A673 (cell line): ENCODE data around the gene FAM184B. TPM values are rescaled to one million over a fixed set of nuclear protein-coding genes. Genes with fewer than 3 reads are reported as not detected.

ENCODE experiments used
- BruUV-seq: library from RNA; stranded (reverse); fragments of 400-500 nt; replicated peaks from 2 replicates; lab custom pipeline; 2021; lab: Mats Ljungman, UMichigan
- CTCF ChIA-PET: fragments of 300-600 bp; sonication (Branson Sonifier 250); formaldehyde crosslinking; loops from one replicate; lab custom pipeline; 2022; ENCODE audit warnings: antibody characterized with exemption; lab: Charles Lee
- POLR2A ChIA-PET: fragments of 300-600 bp; sonication (Branson Sonifier 250); formaldehyde crosslinking; loops from one replicate; lab custom pipeline; 2022; ENCODE audit warnings: antibody characterized with exemption; ENCODE audit not compliant: low non-redundant PET; lab: Charles Lee
- DNase-seq: peaks from one replicate; pipeline ENCODE4 v3.0.0-alpha.2; 2015; ENCODE audit warnings: low spot score
- H3K27ac ChIP-seq: fragments of 200-600 bp; sonication (generic); 2 replicates; pipeline ENCODE4 v1.5.1; 2016; ENCODE audit warnings: mixed run types, low read depth, mild to moderate bottlenecking, mixed read lengths, antibody characterized with exemption, low read length; ENCODE audit not compliant: poor library complexity, severe bottlenecking
- H3K27me3 ChIP-seq: fragments of 200-600 bp; sonication (generic); replicated peaks from 2 replicates; pipeline ENCODE4 v1.6.1; 2017; ENCODE audit warnings: mixed run types, low read depth, mild to moderate bottlenecking, mixed read lengths, antibody characterized with exemption, low read length; ENCODE audit not compliant: insufficient read depth, poor library complexity
- H3K36me3 ChIP-seq: fragments of 200-600 bp; sonication (generic); 2 replicates; pipeline ENCODE4 v1.6.1; 2016; ENCODE audit warnings: mixed run types, mild to moderate bottlenecking, mixed read lengths, antibody characterized with exemption, low read length; ENCODE audit not compliant: insufficient read depth, poor library complexity, severe bottlenecking
- H3K4me1 ChIP-seq: fragments of 200-600 bp; sonication (generic); 2 replicates; pipeline ENCODE4 v1.6.1; 2017; ENCODE audit warnings: mixed run types, mild to moderate bottlenecking, mixed read lengths, antibody characterized with exemption, low read length; ENCODE audit not compliant: insufficient read depth, poor library complexity, severe bottlenecking
- H3K4me3 ChIP-seq: fragments of 200-600 bp; sonication (generic); 2 replicates; pipeline ENCODE4 v1.5.1; 2016; ENCODE audit warnings: low read depth, mixed run types, mild to moderate bottlenecking, mixed read lengths, low read length; ENCODE audit not compliant: poor library complexity, severe bottlenecking
- H3K9me3 ChIP-seq: fragments of 200-600 bp; sonication (generic); 2 replicates; pipeline ENCODE4 v1.6.1; 2016; ENCODE audit warnings: mixed run types, low read depth, mild to moderate bottlenecking, mixed read lengths, antibody characterized with exemption, low read length; ENCODE audit not compliant: poor library complexity, severe bottlenecking
- EZH2 ChIP-seq: fragments of 200-600 bp; sonication (generic); IDR thresholded peaks from 2 replicates; pipeline ENCODE4 v1.6.1; 2017; ENCODE audit warnings: borderline replicate concordance, low read depth, mild to moderate bottlenecking, mixed read lengths, antibody characterized with exemption, low read length; ENCODE audit not compliant: poor library complexity, severe bottlenecking
- intact Hi-C: fragments of 100-400 bp; cut with micrococcal nuclease; formaldehyde crosslinking; loops from one replicate; pipeline ENCODE4 v1.10.0; 2022; ENCODE audit not compliant: unreplicated experiment
- total RNA-seq: library from RNA; stranded (reverse); gene quantifications from 2 replicates; pipeline ENCODE4 v1.2.3, GENCODE V29; 2021
- TF ChIP-seq, protein P1 (sequence below): fragments of 300-800, 200-600 bp; sonication (generic); conservative IDR thresholded peaks from 2 replicates; pipeline ENCODE4 v1.5.1; 2017; ENCODE audit warnings: low read depth, mild to moderate bottlenecking, antibody characterized with exemption, low read length, moderate library complexity, mixed read lengths

FAM184B gene
- total RNA-seq, 1 experiment from 2014 or later = 0.26 TPM

DNA sequence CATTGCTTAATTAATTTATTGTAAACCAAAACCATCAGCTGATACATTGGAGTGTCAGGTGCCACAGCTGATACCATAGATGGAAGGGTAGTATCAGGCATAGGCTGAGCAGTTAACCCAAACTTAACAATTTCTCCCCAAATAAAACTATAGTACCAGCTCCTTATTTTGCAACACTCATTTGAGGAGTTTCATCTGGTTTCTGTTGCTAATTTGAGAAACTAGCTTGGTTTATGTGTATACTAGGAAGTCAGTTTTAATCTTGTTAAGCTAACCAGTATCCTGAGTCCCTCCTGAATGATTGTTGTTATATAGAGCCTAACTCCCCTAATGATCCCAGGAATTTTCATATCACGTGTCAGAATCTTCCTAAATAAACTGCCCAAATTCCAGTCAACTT lies 16.4 kb upstream of the FAM184B start:
- no peak overlapping the region for H3K27ac ChIP-seq

GRCh38 chr4:17794730-17795129 lies 13.3 kb upstream of the FAM184B start:
- H3K4me1 ChIP-seq = no peaks in the 10 kb centered on the region
- H3K27me3 ChIP-seq = no peaks in the 10 kb centered on the region
- no peak for DNase-seq
- TF ChIP-seq EZH2 = no peak
- POLR2A ChIA-PET = no interaction called here
- intact Hi-C loops = no loop called here
- no TSS peak for BruUV-seq
- no peak overlapping the region for H3K27ac ChIP-seq
- no peak overlapping the region for H3K4me3 ChIP-seq
- CTCF ChIA-PET = no interaction called here
- peaks cover 16% of the 10 kb centered on the region for H3K36me3 ChIP-seq
- no peaks in the 10 kb centered on the region for H3K9me3 ChIP-seq

More for the DNA sequence above, 16.4 kb upstream of the FAM184B start:
- intact Hi-C loops = no loop called here
- peaks cover 27% of the 10 kb centered on the region for H3K36me3 ChIP-seq
- H3K9me3 ChIP-seq = no peaks in the 10 kb centered on the region
- no TSS peak for BruUV-seq
- H3K4me3 ChIP-seq = no peak overlapping the region
- no peak for DNase-seq
- POLR2A ChIA-PET = interaction anchor here (0.9 kb wide), 1 partner anchor 13 kb away, joined by 3 read pairs; the partner anchor contains the start of genes DCAF16 and NCAPG
- no peak for TF ChIP-seq EZH2
- TF ChIP-seq, protein P1, sequence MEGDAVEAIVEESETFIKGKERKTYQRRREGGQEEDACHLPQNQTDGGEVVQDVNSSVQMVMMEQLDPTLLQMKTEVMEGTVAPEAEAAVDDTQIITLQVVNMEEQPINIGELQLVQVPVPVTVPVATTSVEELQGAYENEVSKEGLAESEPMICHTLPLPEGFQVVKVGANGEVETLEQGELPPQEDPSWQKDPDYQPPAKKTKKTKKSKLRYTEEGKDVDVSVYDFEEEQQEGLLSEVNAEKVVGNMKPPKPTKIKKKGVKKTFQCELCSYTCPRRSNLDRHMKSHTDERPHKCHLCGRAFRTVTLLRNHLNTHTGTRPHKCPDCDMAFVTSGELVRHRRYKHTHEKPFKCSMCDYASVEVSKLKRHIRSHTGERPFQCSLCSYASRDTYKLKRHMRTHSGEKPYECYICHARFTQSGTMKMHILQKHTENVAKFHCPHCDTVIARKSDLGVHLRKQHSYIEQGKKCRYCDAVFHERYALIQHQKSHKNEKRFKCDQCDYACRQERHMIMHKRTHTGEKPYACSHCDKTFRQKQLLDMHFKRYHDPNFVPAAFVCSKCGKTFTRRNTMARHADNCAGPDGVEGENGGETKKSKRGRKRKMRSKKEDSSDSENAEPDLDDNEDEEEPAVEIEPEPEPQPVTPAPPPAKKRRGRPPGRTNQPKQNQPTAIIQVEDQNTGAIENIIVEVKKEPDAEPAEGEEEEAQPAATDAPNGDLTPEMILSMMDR = no peak
- no peaks in the 10 kb centered on the region for H3K27me3 ChIP-seq
- H3K4me1 ChIP-seq = no peaks in the 10 kb centered on the region
- CTCF ChIA-PET = no interaction called here

GRCh38 chr4:17788956-17789355 lies 7.5 kb upstream of the FAM184B start:
- Histone ChIP-seq H3K4me3 (no peak overlapping the region), H3K27me3 (no peaks in the 10 kb centered on the region), H3K27ac (no peak overlapping the region), H3K9me3 (no peaks in the 10 kb centered on the region), H3K36me3 (peaks cover 10% of the 10 kb centered on the region), H3K4me1 (no peaks in the 10 kb centered on the region)
- POLR2A ChIA-PET = no interaction called here
- CTCF ChIA-PET = no interaction called here
- DNase-seq = no peak
- intact Hi-C loops = no loop called here
- TF ChIP-seq, protein P1 = no peak
- TF ChIP-seq EZH2 = no peak
- BruUV-seq = no TSS peak

GRCh38 chr4:17787315-17787714 lies 5.9 kb upstream of the FAM184B start:
- TF ChIP-seq, protein P1 = no peak
- H3K27me3 ChIP-seq = no peaks in the 10 kb centered on the region
- H3K4me1 ChIP-seq = no peaks in the 10 kb centered on the region
- ChIA-PET CTCF (no interaction called here), POLR2A (no interaction called here)
- no TSS peak for BruUV-seq
- intact Hi-C loops = no loop called here
- no peak overlapping the region for H3K27ac ChIP-seq
- no peak for DNase-seq
- no peaks in the 10 kb centered on the region for H3K9me3 ChIP-seq
- H3K4me3 ChIP-seq = no peak overlapping the region
- peaks cover 10% of the 10 kb centered on the region for H3K36me3 ChIP-seq
